ENCODE results near the gene M6PR.

- TF ChIP-seq, protein P1, sequence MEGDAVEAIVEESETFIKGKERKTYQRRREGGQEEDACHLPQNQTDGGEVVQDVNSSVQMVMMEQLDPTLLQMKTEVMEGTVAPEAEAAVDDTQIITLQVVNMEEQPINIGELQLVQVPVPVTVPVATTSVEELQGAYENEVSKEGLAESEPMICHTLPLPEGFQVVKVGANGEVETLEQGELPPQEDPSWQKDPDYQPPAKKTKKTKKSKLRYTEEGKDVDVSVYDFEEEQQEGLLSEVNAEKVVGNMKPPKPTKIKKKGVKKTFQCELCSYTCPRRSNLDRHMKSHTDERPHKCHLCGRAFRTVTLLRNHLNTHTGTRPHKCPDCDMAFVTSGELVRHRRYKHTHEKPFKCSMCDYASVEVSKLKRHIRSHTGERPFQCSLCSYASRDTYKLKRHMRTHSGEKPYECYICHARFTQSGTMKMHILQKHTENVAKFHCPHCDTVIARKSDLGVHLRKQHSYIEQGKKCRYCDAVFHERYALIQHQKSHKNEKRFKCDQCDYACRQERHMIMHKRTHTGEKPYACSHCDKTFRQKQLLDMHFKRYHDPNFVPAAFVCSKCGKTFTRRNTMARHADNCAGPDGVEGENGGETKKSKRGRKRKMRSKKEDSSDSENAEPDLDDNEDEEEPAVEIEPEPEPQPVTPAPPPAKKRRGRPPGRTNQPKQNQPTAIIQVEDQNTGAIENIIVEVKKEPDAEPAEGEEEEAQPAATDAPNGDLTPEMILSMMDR (IDR thresholded peaks at IDR 0.05), result no peak
- TF ChIP-seq POLR2AphosphoS5 (IDR thresholded peaks at IDR 0.05) (no peak), EP300 (IDR thresholded peaks at IDR 0.05) (no peak), POLR2A (IDR thresholded peaks at IDR 0.05) (no peak)
These were observed 37.7 kb upstream of the M6PR start for GRCh38 chr12:8987163-8987562.
